Thoracic aorta (tissue), 2 donors: ENCODE measurements around the gene TIMP4. TPM values are rescaled to one million over a fixed set of nuclear protein-coding genes. Genes with fewer than 3 reads are reported as not detected.
A peak's percentile ranks its signal among the peaks of the same experiment; 100 is the strongest.

Experiments
- ATAC-seq: fragments of 150-250 bp; one replicate; pipeline ENCODE4 v1.8.0; 2017; ENCODE audit warnings: low read depth; ENCODE audit not compliant: insufficient number of reproducible peaks, low FRiP score
- DNase-seq: peaks from one replicate; pipeline ENCODE4 v3.0.0-alpha.2; 2020; ENCODE audit warnings: low spot score
- H3K27ac ChIP-seq, 2 donors: fragments of 200-600 bp; sonication (generic); 1 replicate in 1 of 2; 2 replicates in 1 of 2; pipeline ENCODE4 v1.5.1; 2016; ENCODE audit warnings: mild to moderate bottlenecking in 2 of 2, moderate library complexity in 2 of 2
- H3K27me3 ChIP-seq: fragments of 200-600 bp; sonication (generic); replicated peaks from 2 replicates; pipeline ENCODE4 v1.6.0; 2016; ENCODE audit warnings: mild to moderate bottlenecking; ENCODE audit not compliant: insufficient read depth
- H3K36me3 ChIP-seq: fragments of 200-600 bp; sonication (generic); one replicate; pipeline ENCODE4 v1.5.1; 2016
- H3K4me1 ChIP-seq, 2 donors: fragments of 200-600 bp; sonication (generic); 1 replicate in 1 of 2; 2 replicates in 1 of 2; pipeline versions ENCODE4 v1.5.1 to v1.6.0; 2016; ENCODE audit warnings: low read depth in 2 of 2, mild to moderate bottlenecking in 1 of 2; ENCODE audit not compliant: control insufficient read depth in 1 of 2
- H3K4me3 ChIP-seq: fragments of 200-600 bp; sonication (generic); 2 replicates; pipeline ENCODE4 v1.5.1; 2016; ENCODE audit warnings: mild to moderate bottlenecking
- H3K9me3 ChIP-seq: fragments of 200-600 bp; sonication (generic); 2 replicates; pipeline ENCODE4 v1.5.1; 2016
- CTCF ChIP-seq: fragments of 200-600 bp; sonication (generic); IDR thresholded peaks from one replicate; pipeline ENCODE4 v1.5.1; 2019; ENCODE audit warnings: antibody characterized with exemption
- total RNA-seq, 2 donors: library from RNA; depleted of rRNA; stranded (reverse); fragments of >200 nt; gene quantifications; one replicate each; pipeline versions ENCODE4 v1.1.0 to v1.2.3, GENCODE V29; 2016

TIMP4 gene
- 10 to 100 TPM; 56.7 to 73.9 TPM for total RNA-seq

- peak within 1 kb of the TSS; percentile 73 for H3K4me3 ChIP-seq
- H3K9me3 ChIP-seq: no peaks in the 10 kb centered on the region
- ATAC-seq: peak; percentile 30
- H3K4me1 ChIP-seq: peaks cover 29 to 58% of the 10 kb centered on the region in 2 donors
- no peaks in the 10 kb centered on the region for H3K27me3 ChIP-seq
- no peak for TF ChIP-seq CTCF
- no peak for DNase-seq
- peak within 1 kb of the TSS; percentile 52 to 66 for H3K27ac ChIP-seq
- H3K36me3 ChIP-seq: peaks cover 7% of the 10 kb centered on the region
These were observed at the start of gene TIMP4 for GRCh38 chr3:12158387-12159226. TSS of gene TIMP4 (minus strand) at chr3:12158912. CDS start at chr3:12158840, 72 bp downstream.

- DNase-seq: no peak
- Histone ChIP-seq H3K4me1 (no peaks in the 10 kb centered on the region), H3K27ac (no peak overlapping the region), H3K36me3 (no peaks in the 10 kb centered on the region), H3K9me3 (no peaks in the 10 kb centered on the region), H3K4me3 (no peak overlapping the region), H3K27me3 (no peaks in the 10 kb centered on the region)
- no peak for TF ChIP-seq CTCF
- no peak for ATAC-seq
These were observed 46.5 kb upstream of the TIMP4 start for GRCh38 chr3:12205171-12205570.

GRCh38 chr3:12201813-12202212, 43.1 kb upstream of the TIMP4 start:
- Histone ChIP-seq H3K4me1 (peaks cover 3 to 9% of the 10 kb centered on the region in 2 donors), H3K27ac (no peak overlapping the region), H3K4me3 (no peak overlapping the region), H3K27me3 (no peaks in the 10 kb centered on the region), H3K9me3 (no peaks in the 10 kb centered on the region), H3K36me3 (no peaks in the 10 kb centered on the region)
- no peak for ATAC-seq
- DNase-seq: no peak
- no peak for TF ChIP-seq CTCF

GRCh38 chr3:12198301-12198700, 39.6 kb upstream of the TIMP4 start:
- DNase-seq (no peak), ATAC-seq (no peak)
- no peaks in the 10 kb centered on the region for H3K9me3 ChIP-seq
- H3K4me3 ChIP-seq: no peak overlapping the region
- no peak for TF ChIP-seq CTCF
- H3K27ac ChIP-seq: no peak overlapping the region
- no peaks in the 10 kb centered on the region for H3K36me3 ChIP-seq
- H3K4me1 ChIP-seq: peaks cover 17 to 33% of the 10 kb centered on the region in 2 donors
- H3K27me3 ChIP-seq: no peaks in the 10 kb centered on the region

GRCh38 chr3:12197475-12197874, 38.8 kb upstream of the TIMP4 start:
- Histone ChIP-seq H3K27ac (no peak overlapping the region), H3K4me3 (no peak overlapping the region), H3K4me1 (peaks cover 25 to 41% of the 10 kb centered on the region in 2 donors), H3K36me3 (no peaks in the 10 kb centered on the region), H3K9me3 (no peaks in the 10 kb centered on the region), H3K27me3 (no peaks in the 10 kb centered on the region)
- no peak for ATAC-seq
- no peak for TF ChIP-seq CTCF
- DNase-seq: no peak
